B cell (primary cell): ENCODE results near the gene CFAP70. TPM values are rescaled to one million over a fixed set of nuclear protein-coding genes. Genes with fewer than 3 reads are reported as not detected.

ENCODE experiments used
- ATAC-seq: fragments of 200-7000 bp; cut with Tn5 transposase; one replicate; pipeline ENCODE4 v1.10.0; 2021; ENCODE audit warnings: low read depth, mild to moderate bottlenecking, moderate number of reproducible peaks, moderate library complexity
- CTCF ChIA-PET: fragments of 350-600 bp; sonication (Branson Sonifier 250); formaldehyde crosslinking; loops from one replicate; lab custom pipeline; 2021; ENCODE audit warnings: antibody characterized with exemption, inconsistent platforms; lab: Charles Lee
- POLR2A ChIA-PET: fragments of 350-600 bp; sonication (Branson Sonifier 250); formaldehyde crosslinking; loops from one replicate; lab custom pipeline; 2021; ENCODE audit warnings: antibody characterized with exemption; lab: Charles Lee
- DNase-seq: peaks from one replicate; pipeline ENCODE4 v3.0.0; 2013
- H2AFZ ChIP-seq: 2 replicates; pipeline ENCODE4 v1.6.1; 2012; ENCODE audit warnings: mild to moderate bottlenecking, low read depth, low read length; ENCODE audit not compliant: insufficient read depth, poor library complexity, severe bottlenecking
- H3K27ac ChIP-seq, 2 donors: 1 replicate in 1 of 2; 2 replicates in 1 of 2; pipeline ENCODE4 v1.5.1; 2012 to 2013; ENCODE audit warnings: low read length in 2 of 2, mild to moderate bottlenecking in 2 of 2, moderate library complexity in 1 of 2
- H3K27me3 ChIP-seq, 4 experiments: fragments of 200-600 bp in 1 of 4; sonication (generic) in 1 of 4; replicated peaks in 1 of 4; 1 replicate in 2 of 4; 2 replicates in 2 of 4; pipeline versions ENCODE4 v1.6.1 to v1.7.0; 2013 to 2016; ENCODE audit warnings: low read length in 3 of 4, mild to moderate bottlenecking in 2 of 4, mixed read lengths in 1 of 4, moderate library complexity in 1 of 4; ENCODE audit not compliant: insufficient read depth in 4 of 4, control insufficient read depth in 3 of 4; ENCODE audit errors: control extremely low read depth in 1 of 4
- H3K36me3 ChIP-seq, 2 experiments: replicated peaks in 1 of 2; 1 replicate in 1 of 2; 2 replicates in 1 of 2; pipeline versions ENCODE4 v1.6.1 to v1.7.1; 2013; ENCODE audit warnings: low read length in 1 of 2; ENCODE audit not compliant: insufficient read depth in 2 of 2, control insufficient read depth in 1 of 2; ENCODE audit errors: control extremely low read depth in 1 of 2, extremely low read depth in 1 of 2
- H3K4me1 ChIP-seq, 2 donors: fragments of 200-600 bp in 1 of 2; sonication (generic) in 1 of 2; 1 replicate in 1 of 2; 2 replicates in 1 of 2; pipeline versions ENCODE4 v1.5.1 to v1.6.1; 2013 to 2017; ENCODE audit warnings: low read length in 2 of 2; ENCODE audit not compliant: control insufficient read depth in 2 of 2, insufficient read depth in 2 of 2
- H3K4me2 ChIP-seq: replicated peaks from 2 replicates; pipeline ENCODE3; 2012; ENCODE audit warnings: mild to moderate bottlenecking, low read depth, low read length; ENCODE audit not compliant: poor library complexity, severe bottlenecking
- H3K4me3 ChIP-seq, 5 experiments: fragments of 200-600 bp in 1 of 5; sonication (generic) in 1 of 5; 1 replicate in 3 of 5; 2 replicates in 2 of 5; pipeline versions ENCODE4 v1.5.1 to v1.7.0; 2011 to 2016; ENCODE audit warnings: low read length in 4 of 5, mild to moderate bottlenecking in 4 of 5, low read depth in 2 of 5, control low read depth in 1 of 5, moderate library complexity in 1 of 5; ENCODE audit not compliant: insufficient read depth in 1 of 5; ENCODE audit errors: control extremely low read depth in 1 of 5, extremely low read depth in 1 of 5
- H3K79me2 ChIP-seq: fragments of 200-600 bp; sonication (generic); one replicate; pipeline ENCODE4 v1.6.0; 2016; ENCODE audit warnings: low read length; ENCODE audit not compliant: control insufficient read depth, insufficient read depth
- H3K9ac ChIP-seq: fragments of 200-600 bp; sonication (generic); 2 replicates; pipeline ENCODE4 v1.6.1; 2017; ENCODE audit warnings: mild to moderate bottlenecking, low read length, moderate library complexity
- H3K9me3 ChIP-seq, 3 donors: one replicate each; pipeline versions ENCODE4 v1.6.1 to v1.7.1; 2013; ENCODE audit warnings: low read length in 2 of 3; ENCODE audit not compliant: control insufficient read depth in 2 of 3, insufficient read depth in 1 of 3; ENCODE audit errors: control extremely low read depth in 1 of 3
- H4K20me1 ChIP-seq: 2 replicates; pipeline ENCODE4 v1.6.0; 2012; ENCODE audit warnings: mild to moderate bottlenecking, low read length; ENCODE audit not compliant: insufficient read depth, control insufficient read depth, poor library complexity, severe bottlenecking
- H3K27ac Mint-ChIP-seq: one replicate; pipeline ENCODE4 v1.8.0; 2021; ENCODE audit warnings: mixed read lengths
- H3K27me3 Mint-ChIP-seq: one replicate; pipeline ENCODE4 v1.8.0; 2021; ENCODE audit warnings: mixed read lengths
- H3K4me1 Mint-ChIP-seq: one replicate; pipeline ENCODE4 v1.8.0; 2021; ENCODE audit warnings: mixed read lengths
- H3K4me3 Mint-ChIP-seq: one replicate; pipeline ENCODE4 v1.8.0; 2021; ENCODE audit warnings: mixed read lengths
- H3K9me3 Mint-ChIP-seq: one replicate; pipeline ENCODE4 v1.8.0; 2022; ENCODE audit warnings: mixed read lengths; ENCODE audit not compliant: insufficient read depth
- CTCF ChIP-seq: fragments of 200-600 bp; IDR thresholded peaks from one replicate; pipeline ENCODE4 v1.8.0; 2022; ENCODE audit warnings: antibody characterized with exemption, mild to moderate bottlenecking
- EZH2 ChIP-seq: IDR thresholded peaks from 2 replicates; pipeline ENCODE4 v1.6.1; 2012; ENCODE audit warnings: borderline replicate concordance, low read depth, mild to moderate bottlenecking, moderate library complexity, low read length; ENCODE audit not compliant: insufficient read depth, poor library complexity, severe bottlenecking
- WGBS: methylation state at CpG from one replicate; pipeline ENCODE4 v1.1.5; 2013; ENCODE audit warnings: missing lambda C conversion rate; ENCODE audit not compliant: insufficient coverage; 5-methylcytosine and 5-hydroxymethylcytosine counted together
- intact Hi-C: fragments of 100-400 bp; cut with micrococcal nuclease; formaldehyde crosslinking; loops from one replicate; pipeline ENCODE4 v1.10.0; 2022
- polyA plus RNA-seq: library from polyadenylated mRNA; depleted of rRNA; stranded (reverse); fragments of >200 nt; gene quantifications from 2 replicates; pipeline ENCODE4 v1.2.3, GENCODE V29; 2012
- total RNA-seq, 2 donors: library from RNA; stranded (reverse); fragments of 120-200 nt in 1 of 2; gene quantifications; 1 replicate in 1 of 2; 2 replicates in 1 of 2; pipeline versions ENCODE4 v1.2.3 to v1.2.4, GENCODE V29; 2013 to 2022

Gene CFAP70
- total and polyA plus RNA-seq, 2 donors (not counting 1 experiment from before 2014, with no cell fraction given), result 1.6 to 3.6 TPM

- no peaks in the 10 kb centered on the region for H3K9me3 ChIP-seq
- no peak for ATAC-seq
- H3K4me3 ChIP-seq, result no peak overlapping the region
- TF ChIP-seq EZH2 (no peak), CTCF (no peak)
- H3K27me3 Mint-ChIP-seq, result peaks cover 4% of the 10 kb centered on the region
- no peak overlapping the region for H3K27ac ChIP-seq
- H3K36me3 ChIP-seq, result no peaks in the 10 kb centered on the region
- no peaks in the 10 kb centered on the region for H3K9me3 Mint-ChIP-seq
- H4K20me1 ChIP-seq, result no peaks in the 10 kb centered on the region
- peak overlapping the region; percentile 36 for H3K4me3 Mint-ChIP-seq
- H3K27me3 ChIP-seq, result peaks cover 0 to 6% (median 0%) of the 10 kb centered on the region in 4 experiments
- no peak overlapping the region for H3K9ac ChIP-seq
- DNase-seq, result no peak
- peaks cover 6 to 11% of the 10 kb centered on the region in 2 donors for H3K4me1 ChIP-seq
- POLR2A ChIA-PET, result no interaction called here
- 93% methylated on average over 6 of the region's 8 CpGs for WGBS
- no peak overlapping the region for H3K27ac Mint-ChIP-seq
- peaks cover 15% of the 10 kb centered on the region for H3K4me1 Mint-ChIP-seq
- H2AFZ ChIP-seq, result peak overlapping the region; percentile 95
- intact Hi-C loops, result loop anchor here (2.0 kb wide), 1 partner anchor 263 kb away; the partner anchor contains the start of gene P4HA1
- H3K4me2 ChIP-seq, result no peak overlapping the region
- H3K79me2 ChIP-seq, result no peaks in the 10 kb centered on the region
- CTCF ChIA-PET, result no interaction called here
Measured at GRCh38 chr10:73359492-73359891, 828 bp upstream of the CFAP70 start.

- Mint-ChIP-seq H3K4me3 (peak overlapping the region; percentile 98), H3K27ac (peak overlapping the region; percentile 94), H3K4me1 (peaks cover 15% of the 10 kb centered on the region), H3K27me3 (peaks cover 4% of the 10 kb centered on the region), H3K9me3 (no peaks in the 10 kb centered on the region)
- peaks cover 6 to 11% of the 10 kb centered on the region in 2 donors for H3K4me1 ChIP-seq
- no peaks in the 10 kb centered on the region for H3K36me3 ChIP-seq
- H3K9me3 ChIP-seq, result no peaks in the 10 kb centered on the region
- POLR2A ChIA-PET, result interaction anchor here (0.5 to 0.6 kb wide), 2 partner anchors 59 to 268 kb away, joined by 3 to 5 read pairs; no protein-coding TSS in a partner anchor
- peak overlapping the region; percentile 95 for H2AFZ ChIP-seq
- peak overlapping the region; percentile 78 for H3K9ac ChIP-seq
- H3K27ac ChIP-seq, result peak overlapping the region in 1 of 2 donors; percentile 79
- H3K4me2 ChIP-seq, result peak overlapping the region; percentile 85
- peaks cover 0 to 6% (median 0%) of the 10 kb centered on the region in 4 experiments for H3K27me3 ChIP-seq
- peak overlapping the region; percentile 58 to 84 (median 73) for H3K4me3 ChIP-seq
- intact Hi-C loops, result loop anchor here (1.0 to 2.0 kb wide), 4 partner anchors 56 to 261 kb away; partner anchors contain the start of genes ANXA7, DNAJC9, MRPS16 and P4HA1
- CTCF ChIA-PET, result interaction anchor here (0.6 to 0.8 kb wide), 2 partner anchors 12 to 263 kb away, joined by 3 to 5 read pairs; no protein-coding TSS in a partner anchor
- ATAC-seq (no peak), DNase-seq (no peak)
- H4K20me1 ChIP-seq, result no peaks in the 10 kb centered on the region
- H3K79me2 ChIP-seq, result no peaks in the 10 kb centered on the region
- TF ChIP-seq CTCF (no peak), EZH2 (no peak)
- 53% methylated on average over 5 of the region's 5 CpGs for WGBS
Measured at GRCh38 chr10:73357821-73358220, 843 bp downstream of the CFAP70 start.
